HG03520 (cell line): Measurements from ENCODE around the gene CDX1.
A peak's percentile ranks its signal among the peaks of the same experiment; 100 is the strongest.

Experiments used
- ATAC-seq: cut with Tn5 transposase; IDR thresholded peaks from one replicate; pipeline ENCODE4 v1.9.1; 2021; ENCODE audit warnings: mild to moderate bottlenecking, moderate library complexity; ENCODE audit not compliant: unreplicated experiment

Gene CDX1

GRCh38 chr5:150166650-150167511 lies at the start of gene CDX1:
Gene CDX1, plus strand, starts transcription at chr5:150166778. Its CDS starts 99 bp downstream, at chr5:150166877.
- no peak for ATAC-seq

GRCh38 chr5:150117945-150118560 lies 48.5 kb upstream of the CDX1 start:
- ATAC-seq, result no peak

GRCh38 chr5:150118561-150119229 lies 47.9 kb upstream of the CDX1 start:
- no peak for ATAC-seq

GRCh38 chr5:150119421-150120061 lies 47.0 kb upstream of the CDX1 start:
- ATAC-seq, result no peak

- ATAC-seq, result no peak
Observed at GRCh38 chr5:150120062-150120441, 46.5 kb upstream of the CDX1 start.

- ATAC-seq, result no peak
Observed at GRCh38 chr5:150120617-150121447, 45.7 kb upstream of the CDX1 start.

GRCh38 chr5:150121448-150122157 lies 45.0 kb upstream of the CDX1 start:
- no peak for ATAC-seq

- ATAC-seq, result peak; percentile 78
Observed at GRCh38 chr5:150122158-150122510, 44.4 kb upstream of the CDX1 start.

- no peak for ATAC-seq
Observed at GRCh38 chr5:150122536-150123481, 43.8 kb upstream of the CDX1 start.

GRCh38 chr5:150123542-150123941 lies 43.0 kb upstream of the CDX1 start:
- ATAC-seq, result no peak

- ATAC-seq, result no peak
Observed at GRCh38 chr5:150124111-150124557, 42.4 kb upstream of the CDX1 start.

- no peak for ATAC-seq
Observed at GRCh38 chr5:150124596-150124995, 42.0 kb upstream of the CDX1 start.

- ATAC-seq, result no peak
Observed at GRCh38 chr5:150125334-150125733, 41.2 kb upstream of the CDX1 start.

- ATAC-seq, result no peak
Observed at GRCh38 chr5:150126199-150126920, 40.2 kb upstream of the CDX1 start.

- ATAC-seq, result no peak
Observed at GRCh38 chr5:150126921-150127265, 39.7 kb upstream of the CDX1 start.

- ATAC-seq, result no peak
Observed at GRCh38 chr5:150129454-150129812, 37.1 kb upstream of the CDX1 start.

GRCh38 chr5:150129813-150130492 lies 36.6 kb upstream of the CDX1 start:
- ATAC-seq, result peak; percentile 41

GRCh38 chr5:150130493-150130922 lies 36.1 kb upstream of the CDX1 start:
- no peak for ATAC-seq
